GM18511 (cell line): ENCODE data around the gene C4BPB.
A peak's percentile ranks its signal among the peaks of the same experiment; 100 is the strongest.

Source experiments
- ATAC-seq: cut with Tn5 transposase; IDR thresholded peaks from one replicate; pipeline ENCODE4 v1.9.1; 2021; ENCODE audit warnings: mild to moderate bottlenecking, moderate library complexity; ENCODE audit not compliant: unreplicated experiment

C4BPB gene

DNA sequence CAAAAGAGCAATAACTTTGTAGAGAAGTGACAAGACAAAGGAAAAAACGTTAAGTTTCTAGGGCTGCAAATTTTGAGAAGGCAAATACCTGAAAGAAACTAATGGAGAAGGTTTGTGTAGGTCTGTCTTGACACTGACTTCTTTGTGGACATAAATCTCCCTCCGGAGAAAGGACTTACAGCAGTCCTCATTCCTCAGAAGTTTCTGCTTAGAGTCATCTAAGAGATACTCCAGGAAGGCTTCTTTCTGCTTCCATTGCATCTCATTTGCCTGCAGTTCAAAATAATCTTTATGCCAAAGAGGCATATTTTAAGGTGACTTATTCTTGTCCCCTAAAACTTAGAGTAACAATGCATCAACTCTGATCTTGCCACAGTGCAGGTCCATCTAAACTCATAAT lies 4.4 kb upstream of the C4BPB start:
- no peak for ATAC-seq

DNA sequence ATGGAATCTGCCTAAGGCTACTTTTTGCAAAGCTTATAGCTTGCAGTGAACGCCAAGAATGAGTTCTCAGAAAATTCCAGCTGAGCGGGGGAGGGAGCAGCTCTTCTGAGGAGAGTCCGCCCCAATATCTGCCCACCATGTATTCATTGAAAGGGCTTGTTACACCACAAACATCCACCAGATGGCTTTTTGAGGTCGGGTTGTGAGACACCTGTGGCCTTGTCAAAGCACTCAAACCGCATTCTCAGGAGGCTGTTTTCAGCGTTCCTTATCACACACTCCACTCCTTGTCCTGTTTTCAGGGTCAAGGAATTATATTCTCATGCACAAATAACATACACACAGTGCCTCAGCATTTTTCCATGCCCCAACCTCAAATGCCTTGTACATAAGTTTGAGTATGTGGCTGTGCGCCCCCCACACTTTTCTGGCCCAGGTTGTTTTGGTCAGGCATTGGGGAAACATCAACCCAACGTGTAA lies 3.9 kb upstream of the C4BPB start:
- peak; percentile 57 for ATAC-seq

DNA sequence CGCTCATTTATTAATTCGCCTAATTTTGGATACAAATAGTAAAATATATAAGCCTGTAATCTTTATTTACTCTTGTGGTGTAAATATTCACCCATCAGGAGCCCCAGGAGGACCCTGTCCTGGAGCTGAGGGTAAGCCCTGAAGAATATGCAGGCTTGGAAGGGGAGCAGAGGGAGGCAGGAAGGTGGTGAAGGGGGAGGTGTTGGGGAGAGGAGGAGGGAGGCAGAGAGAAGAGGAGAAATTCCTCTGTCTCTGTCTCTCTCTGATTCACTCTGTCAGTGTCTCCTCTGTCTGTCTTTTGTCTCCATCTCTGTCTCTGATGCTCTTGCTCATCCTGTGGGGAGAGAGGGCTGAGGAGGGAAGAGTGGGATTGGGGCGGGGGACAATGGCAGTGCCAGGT lies 2.8 kb upstream of the C4BPB start:
- no peak for ATAC-seq

DNA sequence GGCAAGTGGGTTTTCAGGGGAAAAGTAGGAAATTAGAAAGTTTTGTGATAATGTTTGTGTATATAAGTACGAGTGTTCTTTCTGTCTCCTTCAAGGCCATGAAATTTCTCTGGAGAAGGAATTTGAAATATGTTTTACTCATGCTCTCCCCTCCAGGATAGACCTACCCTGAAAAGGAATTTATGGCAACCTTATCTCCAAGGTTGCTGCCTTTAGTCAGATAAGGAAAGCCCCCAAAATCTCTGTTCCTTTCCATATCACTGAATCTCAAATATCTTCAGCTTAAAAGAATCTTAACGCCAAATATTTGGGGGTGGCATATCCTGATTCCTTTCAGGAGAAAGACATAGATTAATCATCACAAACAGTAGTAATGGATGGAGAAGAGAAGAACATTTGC lies 499 bp upstream of the C4BPB start:
- no peak for ATAC-seq

DNA sequence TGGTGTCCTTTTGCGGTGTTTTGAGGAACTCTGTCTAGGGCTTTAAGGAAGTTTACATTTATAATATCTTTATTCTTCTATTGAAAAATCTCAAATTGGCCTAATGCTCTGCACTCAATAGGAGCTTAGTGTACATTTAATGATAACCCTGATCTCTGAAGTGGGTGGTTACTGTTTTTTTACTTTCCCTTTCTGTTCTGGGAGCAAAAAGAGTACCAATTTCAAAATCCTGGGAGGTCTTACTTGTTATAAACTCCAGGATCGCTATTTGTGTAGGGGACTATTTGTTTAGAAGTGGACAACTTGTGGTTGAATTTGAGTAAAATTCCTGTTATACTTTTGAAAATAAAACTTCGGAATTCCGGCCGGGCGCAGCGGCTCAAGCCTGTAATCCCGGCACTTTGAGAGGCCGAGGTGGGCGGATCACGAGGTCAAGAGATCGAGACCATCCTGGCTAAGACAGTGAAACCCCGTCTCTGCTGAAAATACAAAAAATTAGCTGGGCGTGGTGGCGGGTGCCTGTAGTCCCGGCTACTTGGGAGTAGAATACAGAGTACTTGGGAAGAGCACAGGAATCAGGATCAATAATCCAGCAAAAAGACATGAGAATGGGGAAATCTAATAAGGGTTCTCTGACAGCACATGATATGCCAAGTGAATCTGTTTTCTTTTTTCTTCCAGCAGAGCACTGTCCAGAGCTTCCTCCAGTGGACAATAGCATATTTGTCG lies 1.1 kb downstream of the C4BPB start:
- ATAC-seq = no peak

DNA sequence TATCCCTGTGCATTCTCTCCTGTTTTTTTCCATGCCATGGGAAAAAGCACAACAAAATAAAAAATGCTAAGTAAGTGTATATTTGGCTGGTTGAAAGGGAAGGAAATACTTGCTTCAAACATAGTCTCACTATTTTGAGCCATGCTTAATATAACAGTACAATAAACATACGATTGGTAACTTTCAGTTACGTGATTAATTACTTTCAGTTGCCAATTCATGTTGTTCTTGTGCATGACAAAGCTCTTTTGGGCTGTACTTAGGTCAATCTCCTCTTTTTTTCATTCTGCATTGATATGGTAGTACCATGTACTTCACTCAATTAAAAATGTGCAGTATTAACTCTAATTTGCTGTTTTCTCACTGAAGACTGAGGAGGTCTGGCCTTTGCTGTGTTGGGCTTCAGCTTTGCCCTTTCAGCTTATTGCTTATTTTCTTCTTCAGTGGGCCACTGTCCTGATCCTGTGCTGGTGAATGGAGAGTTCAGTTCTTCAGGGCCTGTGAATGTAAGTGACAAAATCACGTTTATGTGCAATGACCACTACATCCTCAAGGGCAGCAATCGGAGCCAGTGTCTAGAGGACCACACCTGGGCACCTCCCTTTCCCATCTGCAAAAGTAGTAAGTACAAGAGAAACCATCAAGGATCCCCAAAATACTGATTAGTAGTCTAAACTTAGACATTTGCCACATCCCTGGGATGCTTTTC lies 2.7 kb downstream of the C4BPB start:
- no peak for ATAC-seq

DNA sequence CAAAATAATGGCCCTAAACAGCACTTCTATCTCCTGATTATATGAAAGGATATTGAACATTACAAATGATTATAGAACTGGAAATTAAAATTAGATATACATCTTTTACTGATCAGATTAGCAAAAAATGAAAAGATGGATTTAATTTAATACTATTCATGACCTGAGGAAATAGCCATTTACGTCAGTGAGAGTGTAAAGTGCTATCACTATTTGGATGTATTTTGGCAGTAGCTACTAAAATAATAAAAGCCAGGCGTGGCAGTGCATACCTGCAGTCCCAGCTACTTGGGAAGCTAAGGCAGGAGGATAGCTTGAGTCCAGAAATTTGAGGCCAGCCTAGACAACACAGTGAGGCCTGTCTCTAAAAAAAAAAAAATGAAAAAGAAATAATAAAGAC lies 5.3 kb downstream of the C4BPB start:
- no peak for ATAC-seq

DNA sequence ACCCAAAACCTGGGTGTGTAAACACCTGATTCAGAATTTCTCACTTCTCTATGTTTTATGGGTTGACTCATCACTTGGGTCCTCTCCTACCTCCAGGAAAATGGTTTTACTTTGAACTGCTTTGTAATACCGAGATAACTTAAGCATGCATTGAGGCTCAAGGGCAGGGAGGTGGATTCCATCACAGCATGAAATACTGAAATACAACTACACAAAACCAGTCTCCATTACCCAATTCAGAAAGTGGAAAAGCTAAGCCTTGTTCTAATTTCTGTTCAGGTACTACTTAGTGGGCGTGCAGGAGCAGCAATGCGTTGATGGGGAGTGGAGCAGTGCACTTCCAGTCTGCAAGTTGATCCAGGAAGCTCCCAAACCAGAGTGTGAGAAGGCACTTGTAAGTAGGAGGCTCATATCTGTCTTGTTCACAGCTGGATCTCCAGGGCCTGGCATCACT lies 9.2 kb downstream of the C4BPB start:
- peak; percentile 91 for ATAC-seq

DNA sequence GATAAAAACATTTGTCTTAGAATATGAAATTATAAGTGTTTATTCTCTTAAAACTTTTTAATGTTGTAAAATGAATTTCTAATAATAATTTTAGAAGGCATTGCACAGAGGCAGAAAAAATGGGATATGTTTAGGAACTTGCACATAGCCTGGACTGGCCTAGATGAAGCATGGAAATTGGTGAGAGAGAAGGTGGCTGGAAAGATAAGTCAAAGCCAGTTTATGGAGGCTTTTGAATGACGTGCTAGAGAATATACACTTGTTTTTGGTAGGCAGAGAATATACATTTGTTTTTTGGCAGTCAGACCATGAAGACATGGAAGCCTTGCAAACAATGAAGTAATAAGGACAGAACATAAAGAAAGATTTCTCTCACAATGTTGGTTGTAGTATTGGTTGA lies 13.1 kb downstream of the C4BPB start:
- ATAC-seq = no peak

DNA sequence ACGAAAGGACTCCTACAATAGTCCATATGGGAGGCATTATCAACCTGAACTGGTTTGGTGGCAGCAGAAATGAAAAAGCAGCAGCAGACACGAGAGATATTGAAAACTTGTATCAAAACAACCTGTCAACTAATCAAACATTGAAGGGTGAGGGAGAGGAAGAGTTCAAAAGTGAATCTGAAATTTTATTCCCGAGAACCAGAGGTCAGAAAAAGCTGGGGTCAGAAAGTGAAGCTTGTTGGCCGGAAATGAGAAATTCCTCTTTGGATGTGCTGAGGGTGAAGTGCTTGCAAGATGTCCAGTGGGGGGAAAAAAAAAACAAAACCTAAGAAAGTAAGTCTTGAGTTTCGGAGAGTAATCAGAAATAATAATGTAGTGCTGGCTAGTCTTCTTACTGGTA lies 13.5 kb downstream of the C4BPB start:
- no peak for ATAC-seq

DNA sequence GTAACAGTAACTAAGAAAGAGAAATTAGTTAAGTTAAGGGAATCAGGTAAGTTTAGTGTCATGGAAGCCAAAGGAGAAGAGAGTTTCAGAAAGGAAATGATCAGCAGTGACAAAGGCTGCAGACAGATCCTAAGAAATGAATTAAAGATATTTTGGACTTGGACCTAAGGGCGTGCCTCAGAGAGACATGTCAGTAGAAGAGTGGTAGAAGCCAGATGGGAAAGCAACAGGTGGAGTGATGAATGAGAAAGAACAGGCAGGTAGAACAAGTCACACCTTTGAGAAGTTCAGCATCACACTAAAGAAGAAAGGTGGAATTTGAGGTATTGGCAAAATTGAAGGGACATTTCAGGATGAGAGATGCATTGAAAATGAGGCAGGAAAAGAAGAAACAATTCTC lies 14.0 kb downstream of the C4BPB start:
- ATAC-seq = no peak

DNA sequence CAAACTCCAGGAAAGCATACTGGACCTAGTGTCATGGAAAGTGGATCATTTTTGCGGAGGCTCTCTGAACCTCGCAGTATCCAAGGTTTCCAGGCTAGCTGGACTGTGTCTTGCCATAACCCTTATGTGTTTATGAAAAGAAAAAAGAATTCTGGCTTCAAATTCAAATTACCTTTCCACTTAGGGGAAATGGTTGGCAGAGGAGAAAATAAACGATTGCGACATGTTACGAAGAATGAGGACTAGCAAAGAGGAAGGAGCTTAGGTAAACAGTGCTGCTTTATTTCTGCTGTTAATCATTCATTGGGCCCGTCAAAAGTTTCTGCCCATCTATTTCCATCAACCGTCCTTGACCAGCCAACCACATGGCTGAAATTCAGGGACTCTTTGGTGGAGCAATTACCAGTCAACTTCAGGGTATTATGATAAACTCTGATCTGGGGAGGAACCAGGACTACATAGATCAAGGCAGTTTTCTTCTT lies 15.3 kb downstream of the C4BPB start, which contains the start of gene C4BPA:
TSS of gene C4BPA (plus strand) at position 342 of the 482 bp plus-strand sequence. CDS start 8,793 bp downstream, outside the sequence.
- ATAC-seq = no peak

DNA sequence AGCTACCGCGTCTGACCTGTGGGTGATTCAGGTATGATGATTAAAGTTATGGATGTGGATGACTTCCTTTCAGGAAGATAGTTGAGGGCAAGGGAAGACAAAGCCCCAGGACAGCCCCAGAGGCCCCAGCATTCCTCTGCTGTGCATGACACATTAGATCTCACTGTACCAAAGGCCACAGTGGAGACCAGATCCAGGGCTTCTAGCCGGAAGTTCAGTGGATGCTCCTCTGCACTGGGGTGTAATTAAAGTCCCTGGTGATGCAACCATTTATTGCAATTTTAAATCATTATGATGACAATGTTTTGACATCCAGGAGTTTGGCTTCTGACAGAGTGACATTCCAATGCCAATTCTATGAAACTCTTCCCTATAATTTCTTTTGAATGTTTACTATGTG lies 20.3 kb downstream of the C4BPB start:
- no peak for ATAC-seq

DNA sequence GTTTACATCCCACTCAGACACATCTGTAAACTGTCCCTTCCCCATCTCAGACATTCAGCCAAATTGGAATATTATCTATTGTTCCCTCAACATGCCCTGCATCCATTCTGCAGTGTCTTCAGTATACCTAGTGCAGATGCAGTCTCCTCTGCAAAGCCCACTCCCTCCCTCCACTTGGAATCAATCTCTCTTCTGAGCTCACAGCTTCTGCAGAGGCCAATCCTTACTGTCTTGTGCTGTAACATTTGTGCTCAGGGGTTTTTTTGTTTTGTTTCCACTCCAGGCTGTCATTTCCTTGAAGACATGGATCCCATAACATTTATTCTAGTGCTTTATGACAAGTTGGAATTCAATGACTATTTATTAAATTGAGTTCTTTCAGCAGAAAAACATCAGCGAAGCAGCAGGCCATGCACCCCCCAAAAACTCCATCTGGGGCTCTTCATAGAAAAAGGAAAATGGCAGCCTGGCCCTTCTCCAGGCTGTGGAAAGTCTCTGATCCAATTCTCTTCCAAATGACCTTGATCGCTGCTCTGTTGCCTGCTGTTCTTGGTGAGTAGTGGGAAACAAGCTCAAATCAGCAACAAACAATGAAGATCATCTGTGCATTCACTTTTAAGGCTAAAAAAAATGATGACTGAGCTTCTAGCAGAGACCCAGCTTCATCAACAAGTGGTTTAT lies 24.1 kb downstream of the C4BPB start:
- no peak for ATAC-seq

DNA sequence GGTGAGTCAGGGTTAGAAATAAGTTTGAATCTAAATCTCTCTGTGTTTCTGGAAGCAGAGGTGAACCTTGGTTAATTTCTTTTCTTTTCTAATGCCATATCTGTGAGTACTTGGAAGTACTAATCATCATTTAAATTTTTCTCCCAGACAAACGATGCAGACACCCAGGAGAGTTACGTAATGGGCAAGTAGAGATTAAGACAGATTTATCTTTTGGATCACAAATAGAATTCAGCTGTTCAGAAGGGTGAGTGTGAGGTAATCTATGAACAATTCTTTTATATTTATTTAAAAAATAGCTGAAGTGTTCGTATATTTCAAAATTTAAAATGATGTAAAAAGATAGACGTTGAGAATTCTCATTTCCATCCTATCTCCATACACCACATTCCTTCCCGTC lies 26.6 kb downstream of the C4BPB start:
- ATAC-seq = no peak

DNA sequence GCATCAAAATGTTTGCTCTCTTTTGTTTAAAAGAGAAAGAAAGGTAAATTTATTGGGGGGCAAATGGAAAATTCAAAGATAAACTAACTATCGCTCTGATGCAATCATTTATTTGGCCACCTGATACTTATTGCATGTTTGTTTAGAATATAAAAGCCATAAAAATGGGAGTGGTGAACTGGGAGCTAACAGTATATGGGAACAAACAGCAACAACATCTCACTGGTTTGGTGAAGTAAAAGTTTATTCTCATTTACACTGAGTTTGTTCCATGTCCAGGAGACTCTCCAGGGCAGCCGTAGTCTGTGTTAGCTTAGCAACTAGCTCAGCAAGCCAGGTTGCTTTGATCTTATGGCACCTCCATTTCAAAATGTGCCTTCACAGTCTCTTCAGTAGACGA lies 35.7 kb downstream of the C4BPB start:
- ATAC-seq = no peak

DNA sequence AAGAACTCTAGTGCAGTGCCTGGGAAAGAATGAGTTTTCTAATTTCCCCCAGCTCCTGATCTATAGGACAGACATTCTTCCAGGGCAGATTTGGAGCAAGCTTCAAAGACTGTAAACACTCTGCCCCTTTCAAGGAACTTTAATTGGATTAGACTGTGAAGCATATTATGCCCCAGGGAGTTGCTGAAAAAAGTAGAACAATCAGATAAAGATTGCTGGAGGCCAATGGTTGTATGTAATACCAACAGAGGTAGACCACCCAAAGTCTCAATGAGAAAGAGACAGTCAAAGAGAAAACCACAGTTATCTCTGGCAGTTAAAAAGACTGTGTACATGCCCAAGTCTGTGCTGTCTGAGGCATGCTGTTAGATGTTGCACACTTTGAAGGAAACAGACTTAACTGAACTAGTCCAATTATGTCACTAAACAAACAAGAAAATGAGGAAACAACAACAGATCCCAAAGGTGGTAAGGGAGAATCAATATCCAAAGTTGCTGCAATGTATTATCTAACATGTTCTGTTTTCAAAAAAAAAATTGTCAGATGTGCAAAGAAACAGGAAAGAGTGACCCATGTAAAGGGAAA lies 39.8 kb downstream of the C4BPB start:
- ATAC-seq = no peak

DNA sequence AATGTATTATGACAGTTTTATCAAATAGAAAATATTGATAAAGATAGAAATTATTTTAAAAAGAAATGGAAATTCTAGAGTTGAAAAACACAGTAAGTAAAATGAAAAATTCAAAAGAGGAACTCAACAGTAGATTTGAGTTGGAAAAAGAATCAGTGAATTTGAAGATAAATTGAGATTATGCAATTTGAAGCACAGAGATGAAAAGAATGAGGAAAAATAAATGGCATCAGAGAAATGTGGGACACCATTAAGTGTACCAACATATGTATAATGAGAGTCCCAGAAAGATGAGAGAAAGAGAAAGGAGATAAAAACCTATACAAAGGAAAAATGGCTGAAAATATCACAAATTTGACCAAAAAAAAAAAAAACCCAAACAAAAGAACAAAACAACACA lies 40.4 kb downstream of the C4BPB start:
- ATAC-seq = no peak

DNA sequence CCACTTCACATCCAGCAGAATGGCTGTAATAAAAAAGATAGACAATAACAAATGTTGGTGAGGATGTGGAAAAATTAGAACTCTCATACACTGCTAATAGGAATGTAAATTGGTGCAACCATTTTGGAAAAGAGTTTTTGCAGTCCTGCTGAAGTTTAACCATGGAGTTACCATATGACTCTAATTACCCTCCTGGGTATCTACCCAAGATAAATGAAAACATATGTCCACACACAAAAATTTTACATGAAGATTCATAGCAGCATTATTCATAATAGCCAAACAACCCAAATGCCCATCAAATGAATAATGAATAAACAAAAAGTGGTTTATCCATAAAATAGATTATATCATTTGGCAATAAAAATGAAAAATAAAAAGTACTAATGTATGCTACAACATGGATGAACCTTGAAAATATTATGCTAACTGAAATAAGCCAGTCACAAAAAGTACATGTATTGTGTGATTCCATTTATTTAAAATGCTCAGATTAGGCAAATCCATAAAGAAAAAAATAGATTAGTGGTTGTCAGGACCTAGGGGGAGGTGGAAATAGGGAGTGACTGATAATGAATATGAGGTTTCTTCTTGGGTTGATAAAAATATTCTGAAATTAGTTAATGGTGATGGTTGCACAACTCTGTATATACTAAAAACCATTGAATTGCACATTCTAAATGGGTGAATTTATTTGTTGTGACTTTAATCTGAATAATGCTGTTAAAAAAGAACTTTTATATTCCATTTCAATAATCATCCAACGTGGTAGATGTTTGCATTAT lies 41.8 kb downstream of the C4BPB start:
- ATAC-seq = no peak

DNA sequence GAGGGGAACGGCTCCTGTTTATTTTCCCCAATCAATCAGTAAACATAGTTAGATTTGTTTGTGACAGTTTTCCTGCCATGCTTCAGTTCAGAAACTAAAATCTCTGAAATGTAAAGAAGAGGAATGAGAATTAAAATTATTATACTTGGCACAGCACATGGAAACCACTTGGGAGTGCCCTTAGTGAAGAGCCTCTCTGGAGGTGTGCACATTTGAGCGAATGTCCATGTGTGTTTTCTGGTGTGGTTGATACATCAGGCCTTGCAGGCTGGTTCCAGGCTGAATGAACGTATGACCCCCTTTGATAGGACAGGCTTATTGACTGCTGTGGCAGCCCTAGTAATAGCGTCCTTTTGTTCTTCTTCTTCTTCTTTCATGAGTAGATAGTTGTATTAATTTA lies 42.5 kb downstream of the C4BPB start:
- no peak for ATAC-seq
